ENCODE measurements around the gene SMO.
"Not testable (repeated sequence)": the region's sequence is repeated elsewhere in the genome, so short reads cannot be mapped to it uniquely, and the experiment has no call there.

The SMO gene

DNA sequence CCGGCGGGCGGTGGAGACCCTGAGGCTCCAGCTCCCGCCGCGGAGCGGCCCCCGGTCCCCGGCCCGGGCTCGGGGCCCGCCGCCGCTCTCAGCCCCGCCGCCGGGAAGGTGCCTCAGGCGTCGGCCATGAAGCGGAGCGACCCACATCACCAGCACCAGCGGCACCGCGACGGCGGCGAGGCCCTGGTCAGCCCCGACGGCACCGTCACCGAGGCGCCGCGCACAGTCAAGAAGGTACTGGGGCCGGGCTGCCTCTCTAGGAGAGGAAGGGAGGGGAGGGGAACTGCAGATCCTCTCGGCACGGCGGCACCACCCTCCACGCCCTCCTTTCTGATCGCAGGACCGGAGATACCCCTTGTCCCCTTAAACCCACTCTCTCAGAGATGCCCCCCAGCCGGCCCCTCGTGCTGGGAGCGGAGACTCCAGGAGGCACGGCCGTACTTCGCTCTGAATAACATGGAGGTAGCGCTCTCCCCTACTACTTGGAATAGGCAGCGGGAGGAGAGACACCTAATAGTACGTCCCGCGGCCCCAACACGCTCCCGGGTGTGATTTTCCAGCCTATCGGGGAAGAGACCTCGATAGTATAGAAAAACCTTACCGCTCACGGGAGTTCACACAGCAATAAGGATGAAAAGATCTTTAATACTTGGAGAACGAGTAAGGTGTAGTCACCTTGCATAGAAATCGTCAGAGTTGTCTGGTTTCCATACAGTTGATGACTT is 36.9 kb downstream of the SMO start:
- H3K36me3 Mint-ChIP-seq: peaks cover 0 to 2% of the 10 kb centered on the region in 2 donors
- peak overlapping the region; percentile 89 for H3K27ac Mint-ChIP-seq
- H3K4me3 Mint-ChIP-seq: peak overlapping the region; percentile 88 to 89
- peaks cover 21 to 49% of the 10 kb centered on the region in 2 donors for H3K4me1 Mint-ChIP-seq
- H3K27me3 Mint-ChIP-seq: no peaks in the 10 kb centered on the region
- ATAC-seq (replicated peaks) (peak; percentile 63 to 69), DNase-seq (peak; percentile 51)
- H3K9me3 Mint-ChIP-seq: no peaks in the 10 kb centered on the region

GRCh38 chr7:129225931-129226572 is 37.6 kb downstream of the SMO start:
- peaks cover 21 to 49% of the 10 kb centered on the region in 2 donors for H3K4me1 Mint-ChIP-seq
- peaks cover 0 to 4% of the 10 kb centered on the region in 2 donors for H3K36me3 Mint-ChIP-seq
- peak overlapping the region; percentile 88 to 89 for H3K4me3 Mint-ChIP-seq
- peak overlapping the region; percentile 89 for H3K27ac Mint-ChIP-seq
- ATAC-seq (replicated peaks) (no peak), DNase-seq (no peak)
- H3K27me3 Mint-ChIP-seq: no peaks in the 10 kb centered on the region
- H3K9me3 Mint-ChIP-seq: no peaks in the 10 kb centered on the region

DNA sequence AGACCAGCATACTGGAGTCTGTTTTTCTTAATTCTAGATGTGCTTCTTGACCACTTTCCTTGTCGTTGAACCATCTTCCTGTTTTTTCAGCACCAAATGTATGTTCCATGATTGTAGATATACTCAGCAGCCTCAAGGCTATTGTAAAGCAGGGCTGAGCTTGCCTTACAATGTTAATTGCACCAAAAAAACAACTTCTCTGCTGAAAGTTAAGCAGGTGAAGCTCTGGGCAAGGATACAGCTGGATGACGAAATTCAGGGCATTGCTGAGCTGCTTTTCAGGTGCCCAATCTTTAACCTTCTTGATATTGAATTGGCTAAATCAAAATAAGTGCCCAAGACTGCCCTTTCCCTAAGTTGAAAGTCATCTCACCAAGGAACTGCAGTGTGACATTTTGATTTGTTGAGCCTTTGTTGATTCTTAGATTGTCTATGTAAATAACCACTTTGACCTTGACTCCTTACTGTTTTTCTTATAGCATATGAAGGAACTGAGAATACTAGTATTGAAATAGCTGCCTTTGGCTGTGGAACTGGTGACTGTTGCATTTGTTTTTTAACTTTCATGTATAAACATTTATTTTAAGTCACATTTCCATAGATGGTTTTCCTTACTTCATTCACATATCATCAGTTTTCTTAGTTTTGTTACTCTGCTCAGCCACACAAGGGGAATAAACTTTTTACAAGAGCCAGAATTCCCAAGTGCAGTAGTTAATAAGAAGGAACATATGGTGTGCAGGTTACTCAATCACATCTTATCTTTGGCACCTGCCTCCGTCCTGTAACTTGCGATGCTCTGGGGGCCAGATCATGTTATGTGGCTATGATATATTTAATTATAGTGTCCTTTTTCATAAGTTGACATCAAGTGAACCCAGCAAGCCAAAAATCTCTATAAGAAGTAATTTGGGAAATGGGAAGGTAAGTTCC is 39.5 kb downstream of the SMO start:
- H3K27ac Mint-ChIP-seq: no peak overlapping the region
- peaks cover 0 to 4% of the 10 kb centered on the region in 2 donors for H3K36me3 Mint-ChIP-seq
- DNase-seq (no peak), ATAC-seq (replicated peaks) (no peak)
- no peak overlapping the region for H3K4me3 Mint-ChIP-seq
- peaks cover 15 to 36% of the 10 kb centered on the region in 2 donors for H3K4me1 Mint-ChIP-seq
- H3K27me3 Mint-ChIP-seq: no peaks in the 10 kb centered on the region
- H3K9me3 Mint-ChIP-seq: no peaks in the 10 kb centered on the region

- H3K36me3 Mint-ChIP-seq: peaks cover under 1 to 6% of the 10 kb centered on the region in 2 donors
- peaks cover 15 to 29% of the 10 kb centered on the region in 2 donors for H3K4me1 Mint-ChIP-seq
- DNase-seq (no peak), ATAC-seq (replicated peaks) (no peak)
- no peak overlapping the region for H3K27ac Mint-ChIP-seq
- no peaks in the 10 kb centered on the region for H3K27me3 Mint-ChIP-seq
- no peaks in the 10 kb centered on the region for H3K9me3 Mint-ChIP-seq
- H3K4me3 Mint-ChIP-seq: no peak overlapping the region
Measured at GRCh38 chr7:129228633-129229032, 40.2 kb downstream of the SMO start.

- no peak for ATAC-seq (replicated peaks)
- Mint-ChIP-seq H3K4me3 (no peak overlapping the region), H3K27ac (no peak overlapping the region), H3K27me3 (no peaks in the 10 kb centered on the region), H3K9me3 (no peaks in the 10 kb centered on the region), H3K4me1 (peaks cover 0 to 9% of the 10 kb centered on the region in 2 donors), H3K36me3 (peaks cover 13 to 20% of the 10 kb centered on the region in 2 donors)
- DNase-seq: no peak
Measured at GRCh38 chr7:129231666-129232065, 43.2 kb downstream of the SMO start.

GRCh38 chr7:129238546-129238945 is 50.1 kb downstream of the SMO start:
- ATAC-seq (replicated peaks) (no peak), DNase-seq (no peak)
- Mint-ChIP-seq H3K27ac (no peak overlapping the region), H3K4me1 (peaks cover 5 to 8% of the 10 kb centered on the region in 2 donors), H3K4me3 (no peak overlapping the region), H3K27me3 (no peaks in the 10 kb centered on the region), H3K36me3 (peaks cover 19 to 21% of the 10 kb centered on the region in 2 donors), H3K9me3 (no peaks in the 10 kb centered on the region)

- H3K4me1 Mint-ChIP-seq: peaks cover 5 to 8% of the 10 kb centered on the region in 2 donors
- no peak for ATAC-seq (replicated peaks)
- no peak overlapping the region for H3K27ac Mint-ChIP-seq
- DNase-seq: no peak
- no peaks in the 10 kb centered on the region for H3K9me3 Mint-ChIP-seq
- no peak overlapping the region for H3K4me3 Mint-ChIP-seq
- no peaks in the 10 kb centered on the region for H3K27me3 Mint-ChIP-seq
- peaks cover 11 to 16% of the 10 kb centered on the region in 2 donors for H3K36me3 Mint-ChIP-seq
Measured at GRCh38 chr7:129240119-129240820, 51.8 kb downstream of the SMO start.

DNA sequence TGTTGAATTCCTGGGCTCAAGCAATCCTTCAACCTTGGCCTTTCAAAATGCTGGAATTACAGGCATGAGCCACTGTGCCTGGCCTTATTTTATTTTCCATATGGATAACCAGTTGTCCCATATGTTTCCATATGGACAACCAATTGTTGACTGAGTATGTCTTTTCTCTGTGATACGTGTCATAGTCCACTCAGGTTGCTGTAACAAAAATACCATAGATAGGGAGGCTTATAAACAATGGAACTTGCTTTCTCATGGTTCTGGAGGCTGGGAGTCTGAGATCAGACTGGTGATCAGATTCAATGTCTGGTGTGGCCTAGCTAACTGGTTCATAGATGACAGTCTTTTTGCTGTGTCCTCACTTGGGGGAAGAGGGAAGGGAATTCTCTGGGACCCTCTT is 55.8 kb downstream of the SMO start:
- ATAC-seq (replicated peaks): no peak
- peaks cover 0 to 5% of the 10 kb centered on the region in 2 donors for H3K4me1 Mint-ChIP-seq
- H3K27ac Mint-ChIP-seq: no peak overlapping the region
- H3K27me3 Mint-ChIP-seq: no peaks in the 10 kb centered on the region
- DNase-seq: no peak
- H3K4me3 Mint-ChIP-seq: no peak overlapping the region
- peaks cover 10 to 18% of the 10 kb centered on the region in 2 donors for H3K36me3 Mint-ChIP-seq
- H3K9me3 Mint-ChIP-seq: no peaks in the 10 kb centered on the region

DNA sequence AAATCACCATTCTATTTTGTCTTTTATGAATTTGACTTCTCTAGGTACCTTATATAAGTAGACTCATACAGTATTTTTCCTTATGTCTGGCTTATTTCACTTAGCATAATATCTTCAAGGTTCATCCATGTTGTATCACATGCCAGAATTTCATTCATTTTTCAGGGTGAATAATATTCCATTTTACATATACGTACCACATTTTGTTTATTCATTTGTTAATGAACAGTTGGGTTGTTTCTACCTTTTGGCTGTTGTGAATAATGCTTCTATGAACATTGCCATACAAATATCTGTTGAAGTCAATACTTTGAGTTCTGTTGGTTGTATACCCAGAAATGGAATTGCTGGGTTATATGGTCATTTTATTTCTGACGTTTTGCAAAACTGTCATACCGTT is 57.1 kb downstream of the SMO start:
- no peaks in the 10 kb centered on the region for H3K27me3 Mint-ChIP-seq
- no peak overlapping the region for H3K4me3 Mint-ChIP-seq
- H3K9me3 Mint-ChIP-seq: no peaks in the 10 kb centered on the region
- no peak for ATAC-seq (replicated peaks)
- no peak overlapping the region for H3K27ac Mint-ChIP-seq
- peaks cover under 1 to 3% of the 10 kb centered on the region in 2 donors for H3K4me1 Mint-ChIP-seq
- no peak for DNase-seq
- H3K36me3 Mint-ChIP-seq: peaks cover 10 to 15% of the 10 kb centered on the region in 2 donors

- Mint-ChIP-seq H3K36me3 (peaks cover 10 to 13% of the 10 kb centered on the region in 2 donors), H3K27me3 (no peaks in the 10 kb centered on the region), H3K4me3 (no peak overlapping the region), H3K27ac (no peak overlapping the region), H3K9me3 (no peaks in the 10 kb centered on the region), H3K4me1 (peaks cover 2 to 7% of the 10 kb centered on the region in 2 donors)
- ATAC-seq (replicated peaks) (no peak), DNase-seq (no peak)
Measured at GRCh38 chr7:129247087-129247486, 58.7 kb downstream of the SMO start.

DNA sequence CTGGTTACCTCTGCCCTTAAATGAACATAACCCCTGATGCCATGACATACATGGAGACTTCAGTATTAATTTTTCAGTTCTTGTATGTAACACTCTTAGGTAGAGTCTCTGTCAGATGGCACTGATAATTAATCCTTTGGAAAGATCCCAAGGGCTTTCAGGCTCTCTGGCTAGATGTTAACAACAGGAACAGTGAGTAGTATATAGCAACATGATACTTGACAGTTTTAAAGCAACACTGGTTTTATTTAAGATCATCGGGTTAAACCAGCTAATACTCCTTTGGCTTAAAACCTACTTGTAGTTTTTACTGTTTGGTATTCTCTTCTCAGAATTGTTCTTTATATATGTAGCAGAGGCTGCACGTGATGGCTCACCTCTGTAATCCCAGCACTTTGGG is 63.7 kb downstream of the SMO start:
- ATAC-seq (replicated peaks) (no peak), DNase-seq (no peak)
- Mint-ChIP-seq H3K27me3 (no peaks in the 10 kb centered on the region), H3K9me3 (no peaks in the 10 kb centered on the region), H3K36me3 (peaks cover 0 to 3% of the 10 kb centered on the region in 2 donors), H3K27ac (no peak overlapping the region), H3K4me3 (no peak overlapping the region), H3K4me1 (peaks cover 3 to 13% of the 10 kb centered on the region in 2 donors)

DNA sequence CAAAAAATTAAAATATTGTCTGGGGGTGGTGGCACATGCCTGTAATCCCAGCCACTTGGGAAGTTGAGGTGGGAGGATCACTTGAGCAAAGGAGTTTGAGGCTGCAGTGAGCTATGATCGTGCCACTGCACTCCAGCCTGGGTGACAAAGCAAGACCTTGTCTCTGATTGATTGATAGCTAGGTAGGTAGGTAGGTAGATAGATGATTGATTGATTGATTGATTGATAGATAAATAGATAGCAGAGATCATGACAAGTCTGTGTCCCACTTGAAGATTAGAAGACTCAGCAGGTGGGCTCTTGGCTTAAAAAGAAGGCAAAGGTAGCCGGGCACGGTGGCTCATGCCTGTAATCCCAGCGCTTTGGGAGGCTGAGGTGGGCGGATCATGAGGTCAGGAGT is 64.2 kb downstream of the SMO start:
- ATAC-seq (replicated peaks); H3K36me3 Mint-ChIP-seq; DNase-seq; H3K27me3 Mint-ChIP-seq; H3K27ac Mint-ChIP-seq; H3K4me3 Mint-ChIP-seq; H3K9me3 Mint-ChIP-seq: not testable (repeated sequence)
- H3K4me1 Mint-ChIP-seq: peaks cover 6 to 18% of the 10 kb centered on the region in 2 donors

- Mint-ChIP-seq H3K36me3 (no peaks in the 10 kb centered on the region), H3K9me3 (no peaks in the 10 kb centered on the region), H3K4me3 (no peak overlapping the region), H3K27ac (no peak overlapping the region), H3K27me3 (no peaks in the 10 kb centered on the region), H3K4me1 (peaks cover 7 to 26% of the 10 kb centered on the region in 2 donors)
- ATAC-seq (replicated peaks) (no peak), DNase-seq (no peak)
Measured at GRCh38 chr7:129255800-129256199, 67.4 kb downstream of the SMO start.

DNA sequence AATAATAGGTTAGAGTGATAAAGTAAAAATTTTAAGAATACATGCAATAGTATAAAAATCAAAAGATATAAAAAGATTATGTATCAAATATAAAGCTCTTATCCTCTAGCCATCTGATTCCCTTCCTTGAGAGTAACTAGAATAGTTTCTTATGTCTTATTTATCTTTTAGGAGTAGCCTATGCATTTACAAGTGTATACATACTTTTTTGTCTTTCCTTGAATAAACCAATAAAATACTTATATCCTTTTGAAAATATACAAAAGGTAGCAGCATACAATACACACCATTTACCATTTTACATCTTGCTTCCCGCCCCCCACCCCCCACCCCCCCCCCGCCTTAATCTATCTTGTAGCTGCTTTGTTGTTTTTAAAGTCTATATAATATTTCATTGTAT is 67.8 kb downstream of the SMO start:
- Mint-ChIP-seq H3K36me3 (no peaks in the 10 kb centered on the region), H3K4me3 (no peak overlapping the region), H3K27ac (no peak overlapping the region), H3K4me1 (peaks cover 7 to 23% of the 10 kb centered on the region in 2 donors), H3K27me3 (no peaks in the 10 kb centered on the region), H3K9me3 (no peaks in the 10 kb centered on the region)
- ATAC-seq (replicated peaks) (no peak), DNase-seq (no peak)

Data from stimulated activated naive B cell treated with anti-CD40 and anti-IgM and Interleukin-4, amounts not matched to agents 10 μg/mL and 1 μg/mL and 100 μg/mL, for 72 hours (primary cell).